GM18498 (cell line): Measurements from ENCODE around the gene WIF1.

ENCODE experiments used
- ATAC-seq: cut with Tn5 transposase; IDR thresholded peaks from one replicate; pipeline ENCODE4 v1.9.1; 2021; ENCODE audit warnings: mild to moderate bottlenecking, moderate library complexity; ENCODE audit not compliant: unreplicated experiment

The WIF1 gene

DNA sequence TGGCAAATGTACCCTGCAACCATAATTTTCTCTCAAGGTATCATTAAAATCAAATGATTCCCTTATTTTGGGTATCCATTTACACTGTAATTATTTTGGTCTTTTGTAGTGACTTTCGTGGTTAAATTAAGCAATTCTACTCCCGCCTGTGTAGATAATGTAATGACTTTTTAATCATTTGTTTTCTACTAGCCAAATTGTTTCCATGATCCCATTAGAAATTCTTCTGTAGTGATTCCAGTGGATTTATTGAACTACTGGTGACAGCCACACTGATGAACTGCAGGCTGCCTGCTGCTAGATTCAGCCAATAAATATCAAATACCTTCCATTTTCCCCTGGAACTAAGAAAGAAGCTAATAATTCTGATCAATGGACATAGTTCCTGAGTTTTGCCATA, 96.0 kb downstream of the WIF1 start:
- no peak for ATAC-seq

GRCh38 chr12:65023485-65023884, 97.6 kb downstream of the WIF1 start:
- ATAC-seq: no peak

DNA sequence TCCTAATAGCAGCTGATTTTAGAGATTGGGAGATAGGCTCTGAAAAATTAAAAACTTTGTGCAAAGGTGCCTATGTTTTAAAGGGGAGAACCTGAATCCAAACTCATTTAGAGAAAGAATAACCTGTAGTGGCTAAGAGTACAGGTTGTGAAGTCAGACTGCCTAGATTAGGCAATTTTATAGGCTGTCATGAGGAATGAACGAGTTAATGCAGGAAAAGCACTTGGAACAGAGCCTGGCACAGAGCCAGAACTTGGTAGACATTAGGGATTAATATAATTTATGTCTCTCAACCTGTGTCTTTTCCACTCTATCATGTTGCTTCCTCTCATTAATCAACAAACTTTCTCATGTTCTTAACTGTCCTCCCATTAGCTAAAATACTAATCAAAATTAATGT, 98.1 kb downstream of the WIF1 start:
- ATAC-seq: no peak

- no peak for ATAC-seq
These were observed 98.7 kb downstream of the WIF1 start for GRCh38 chr12:65022421-65022820.

GRCh38 chr12:65019696-65020234, 101.3 kb downstream of the WIF1 start:
- ATAC-seq: no peak

DNA sequence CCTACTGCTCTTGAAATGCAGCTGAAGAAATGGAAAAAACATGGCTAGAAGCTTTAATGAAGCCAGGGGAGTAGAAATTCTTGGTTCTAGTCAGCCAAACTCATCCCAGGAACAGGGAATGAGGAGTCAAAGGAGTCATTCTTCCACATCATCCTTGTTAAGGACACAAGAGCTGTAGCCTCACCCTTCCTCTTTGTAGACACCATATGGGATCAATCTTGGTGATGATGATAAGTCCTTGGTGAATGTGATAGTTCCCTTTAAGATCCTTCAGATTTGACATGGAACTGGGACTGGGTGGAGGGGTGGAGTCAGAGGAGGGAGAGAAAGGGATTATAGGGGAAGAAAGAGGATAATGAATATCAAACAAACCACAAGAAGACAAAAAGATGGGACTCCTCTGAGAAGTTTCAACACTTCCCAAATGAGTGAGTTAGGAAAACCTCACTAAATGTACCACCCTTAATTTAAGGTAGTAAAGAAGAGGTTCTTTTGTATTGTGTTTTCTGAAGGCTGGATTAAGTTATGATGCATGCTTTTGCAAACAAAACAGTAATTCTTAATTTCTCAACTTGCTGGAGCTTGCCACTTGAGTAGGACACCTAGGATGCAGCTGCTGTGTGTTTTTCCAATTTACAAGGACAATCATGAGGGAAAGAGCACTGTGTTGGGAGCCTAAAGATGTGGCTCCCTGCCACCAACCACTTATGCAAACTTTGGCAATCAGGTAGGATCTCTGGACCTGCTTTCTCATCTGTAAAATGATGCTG, 104.0 kb downstream of the WIF1 start:
- ATAC-seq: no peak

DNA sequence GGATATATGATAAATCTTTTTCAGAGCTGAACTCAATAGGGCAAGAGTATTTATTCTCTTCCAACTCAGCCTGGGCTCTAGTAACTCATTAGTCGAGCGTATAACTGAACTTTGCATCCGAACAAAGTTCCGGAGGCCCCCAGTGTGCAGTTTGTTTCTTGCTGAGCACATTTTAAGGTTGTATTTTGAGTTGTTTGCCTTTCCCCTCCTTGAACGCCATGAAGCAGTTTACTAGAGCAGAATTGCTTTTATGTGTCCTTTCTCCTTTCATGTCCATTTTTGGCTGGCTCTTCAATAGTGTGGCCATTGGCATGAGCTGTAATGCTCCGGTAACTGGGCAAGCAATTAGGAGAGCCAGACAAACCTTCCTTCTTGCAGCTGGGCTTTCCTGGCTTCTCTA, 105.3 kb downstream of the WIF1 start:
- ATAC-seq: no peak

- no peak for ATAC-seq
These were observed 106.4 kb downstream of the WIF1 start for GRCh38 chr12:65014504-65015271.

- ATAC-seq: no peak
These were observed 110.7 kb downstream of the WIF1 start for GRCh38 chr12:65010437-65010836.

- ATAC-seq: no peak
These were observed 115.4 kb downstream of the WIF1 start for GRCh38 chr12:65005716-65006115.

GRCh38 chr12:65004270-65004669, 116.8 kb downstream of the WIF1 start:
- ATAC-seq: no peak
